Stimulated activated memory B cell treated with anti-CD40 and anti-IgM and Interleukin-4, amounts not matched to agents 10 μg/mL and 1 μg/mL and 100 μg/mL, for 72 hours (primary cell): ENCODE data around the gene P3H4.
"Not testable (repeated sequence)": the region's sequence is repeated elsewhere in the genome, so short reads cannot be mapped to it uniquely, and the experiment has no call there.

Experiments
- ATAC-seq: fragments of 150-1000 bp; cut with Tn5 transposase; 2 replicates; pipeline ENCODE4 v1.10.0; 2021
- H3K27ac Mint-ChIP-seq: one replicate; pipeline ENCODE4 v1.8.0; 2022; ENCODE audit warnings: mild to moderate bottlenecking, mixed read lengths
- H3K27me3 Mint-ChIP-seq: one replicate; pipeline ENCODE4 v1.8.0; 2022; ENCODE audit warnings: mixed read lengths
- H3K36me3 Mint-ChIP-seq: one replicate; pipeline ENCODE4 v1.8.0; 2022; ENCODE audit warnings: mixed read lengths
- H3K4me1 Mint-ChIP-seq: one replicate; pipeline ENCODE4 v1.8.0; 2022; ENCODE audit warnings: mixed read lengths
- H3K4me3 Mint-ChIP-seq: one replicate; pipeline ENCODE4 v1.8.0; 2022; ENCODE audit warnings: mild to moderate bottlenecking, moderate library complexity, mixed read lengths
- H3K9me3 Mint-ChIP-seq: one replicate; pipeline ENCODE4 v1.8.0; 2022; ENCODE audit warnings: mixed read lengths

P3H4 gene

GRCh38 chr17:41786227-41787020 lies 25.3 kb downstream of the P3H4 start, which contains the start of gene JUP:
TSS of gene JUP (minus strand) at chr17:41786711. CDS start at chr17:41771854, 14,857 bp downstream.
- Mint-ChIP-seq H3K27ac (no peak within 1 kb of the TSS), H3K4me3 (peak within 1 kb of the TSS; percentile 64), H3K9me3 (no peaks in the 10 kb centered on the region), H3K36me3 (no peaks in the 10 kb centered on the region), H3K4me1 (peaks cover 38% of the 10 kb centered on the region), H3K27me3 (peaks cover 28% of the 10 kb centered on the region)
- ATAC-seq, result peak; percentile 96

- peak overlapping the region; percentile 64 for H3K4me3 Mint-ChIP-seq
- no peak overlapping the region for H3K27ac Mint-ChIP-seq
- H3K4me1 Mint-ChIP-seq, result peaks cover 38% of the 10 kb centered on the region
- no peaks in the 10 kb centered on the region for H3K9me3 Mint-ChIP-seq
- H3K27me3 Mint-ChIP-seq, result peaks cover 33% of the 10 kb centered on the region
- H3K36me3 Mint-ChIP-seq, result no peaks in the 10 kb centered on the region
- ATAC-seq, result peak; percentile 1
These were observed 25.9 kb downstream of the P3H4 start for GRCh38 chr17:41785859-41786226.

GRCh38 chr17:41785091-41785858 lies 26.5 kb downstream of the P3H4 start:
- Mint-ChIP-seq H3K27ac (peak overlapping the region; percentile 10), H3K9me3 (no peaks in the 10 kb centered on the region), H3K36me3 (no peaks in the 10 kb centered on the region), H3K27me3 (peaks cover 39% of the 10 kb centered on the region), H3K4me1 (peaks cover 38% of the 10 kb centered on the region), H3K4me3 (peak overlapping the region; percentile 64)
- ATAC-seq, result no peak

GRCh38 chr17:41784207-41784744 lies 27.5 kb downstream of the P3H4 start:
- peaks cover 42% of the 10 kb centered on the region for H3K27me3 Mint-ChIP-seq
- H3K27ac Mint-ChIP-seq, result no peak overlapping the region
- no peaks in the 10 kb centered on the region for H3K9me3 Mint-ChIP-seq
- H3K4me1 Mint-ChIP-seq, result peaks cover 38% of the 10 kb centered on the region
- H3K36me3 Mint-ChIP-seq, result no peaks in the 10 kb centered on the region
- H3K4me3 Mint-ChIP-seq, result peak overlapping the region; percentile 64
- no peak for ATAC-seq

- no peak overlapping the region for H3K27ac Mint-ChIP-seq
- no peaks in the 10 kb centered on the region for H3K36me3 Mint-ChIP-seq
- H3K9me3 Mint-ChIP-seq, result no peaks in the 10 kb centered on the region
- no peak for ATAC-seq
- no peak overlapping the region for H3K4me3 Mint-ChIP-seq
- peaks cover 42% of the 10 kb centered on the region for H3K27me3 Mint-ChIP-seq
- H3K4me1 Mint-ChIP-seq, result peaks cover 40% of the 10 kb centered on the region
These were observed 29.6 kb downstream of the P3H4 start for GRCh38 chr17:41782142-41782541.

- no peak overlapping the region for H3K4me3 Mint-ChIP-seq
- H3K9me3 Mint-ChIP-seq, result no peaks in the 10 kb centered on the region
- peaks cover 42% of the 10 kb centered on the region for H3K27me3 Mint-ChIP-seq
These were observed 30.2 kb downstream of the P3H4 start for GRCh38 chr17:41781404-41782110.

GRCh38 chr17:41779954-41780353 lies 31.8 kb downstream of the P3H4 start:
- H3K27me3 Mint-ChIP-seq, result peaks cover 55% of the 10 kb centered on the region
- H3K36me3 Mint-ChIP-seq, result no peaks in the 10 kb centered on the region
- H3K27ac Mint-ChIP-seq, result no peak overlapping the region
- H3K4me1 Mint-ChIP-seq, result peaks cover 30% of the 10 kb centered on the region
- no peaks in the 10 kb centered on the region for H3K9me3 Mint-ChIP-seq
- no peak for ATAC-seq
- H3K4me3 Mint-ChIP-seq, result no peak overlapping the region

More at GRCh38 chr17:41781404-41782110, 30.2 kb downstream of the P3H4 start:
- Mint-ChIP-seq H3K36me3 (no peaks in the 10 kb centered on the region), H3K4me1 (peaks cover 40% of the 10 kb centered on the region), H3K27ac (no peak overlapping the region)
- ATAC-seq, result no peak

GRCh38 chr17:41777574-41778188 lies 34.1 kb downstream of the P3H4 start:
- Mint-ChIP-seq H3K4me1 (peaks cover 24% of the 10 kb centered on the region), H3K36me3 (no peaks in the 10 kb centered on the region), H3K4me3 (no peak overlapping the region), H3K27ac (no peak overlapping the region), H3K27me3 (peaks cover 51% of the 10 kb centered on the region), H3K9me3 (no peaks in the 10 kb centered on the region)
- no peak for ATAC-seq

- H3K36me3 Mint-ChIP-seq, result no peaks in the 10 kb centered on the region
These were observed 34.6 kb downstream of the P3H4 start for GRCh38 chr17:41777157-41777573.

GRCh38 chr17:41776262-41776900 lies 35.4 kb downstream of the P3H4 start:
- H3K27ac Mint-ChIP-seq, H3K9me3 Mint-ChIP-seq, H3K4me3 Mint-ChIP-seq, H3K36me3 Mint-ChIP-seq, ATAC-seq: not testable (repeated sequence)
- Mint-ChIP-seq H3K4me1 (peaks cover 19% of the 10 kb centered on the region), H3K27me3 (peaks cover 38% of the 10 kb centered on the region)

More at GRCh38 chr17:41777157-41777573, 34.6 kb downstream of the P3H4 start:
- Mint-ChIP-seq H3K4me1 (peaks cover 18% of the 10 kb centered on the region), H3K9me3 (no peaks in the 10 kb centered on the region), H3K27me3 (peaks cover 46% of the 10 kb centered on the region), H3K4me3 (no peak overlapping the region), H3K27ac (no peak overlapping the region)
- no peak for ATAC-seq

- no peak overlapping the region for H3K27ac Mint-ChIP-seq
- H3K36me3 Mint-ChIP-seq, result no peaks in the 10 kb centered on the region
- no peaks in the 10 kb centered on the region for H3K9me3 Mint-ChIP-seq
- H3K27me3 Mint-ChIP-seq, result peaks cover 30% of the 10 kb centered on the region
- no peak overlapping the region for H3K4me3 Mint-ChIP-seq
- peak; percentile 13 for ATAC-seq
- peaks cover 21% of the 10 kb centered on the region for H3K4me1 Mint-ChIP-seq
These were observed 36.1 kb downstream of the P3H4 start for GRCh38 chr17:41775394-41776226.

GRCh38 chr17:41773731-41774193 lies 38.0 kb downstream of the P3H4 start:
- Mint-ChIP-seq H3K9me3 (no peaks in the 10 kb centered on the region), H3K4me3 (no peak overlapping the region), H3K36me3 (no peaks in the 10 kb centered on the region), H3K4me1 (peaks cover 18% of the 10 kb centered on the region), H3K27me3 (peaks cover 24% of the 10 kb centered on the region), H3K27ac (no peak overlapping the region)
- no peak for ATAC-seq

GRCh38 chr17:41773190-41773588 lies 38.6 kb downstream of the P3H4 start:
- Mint-ChIP-seq H3K4me1 (peaks cover 14% of the 10 kb centered on the region), H3K36me3 (no peaks in the 10 kb centered on the region), H3K4me3 (no peak overlapping the region), H3K9me3 (no peaks in the 10 kb centered on the region), H3K27ac (no peak overlapping the region), H3K27me3 (peaks cover 24% of the 10 kb centered on the region)
- ATAC-seq, result no peak
